ENCODE results near the gene CNTFR. TPM values are rescaled to one million over a fixed set of nuclear protein-coding genes. Genes with fewer than 3 reads are reported as not detected.
A peak's percentile ranks its signal among the peaks of the same experiment; 100 is the strongest.
"Not testable (repeated sequence)": the region's sequence is repeated elsewhere in the genome, so short reads cannot be mapped to it uniquely, and the experiment has no call there.

CNTFR gene
- total RNA-seq, 2 donors from 2014 or later = 0.34 TPM; not detected in 1

DNA sequence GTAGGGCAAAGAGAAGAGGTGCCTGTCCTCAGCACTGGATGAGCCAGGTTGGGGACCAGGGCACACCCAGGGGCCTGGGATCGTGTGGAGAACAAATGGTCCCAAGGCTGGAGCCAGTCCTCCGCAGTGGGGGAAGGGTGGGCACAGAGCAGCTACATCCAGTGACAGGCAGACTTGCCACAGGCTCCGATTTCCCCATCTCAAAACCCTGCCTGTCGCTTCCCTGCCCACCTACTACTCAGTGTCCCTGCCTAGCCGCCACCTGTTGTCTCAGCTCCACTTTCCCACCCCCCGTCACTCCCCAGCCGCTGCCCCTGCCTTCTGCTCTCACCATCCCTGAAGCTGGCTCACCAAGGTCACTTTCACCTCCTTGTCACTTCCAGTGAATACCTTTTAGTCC is 52.8 kb downstream of the CNTFR start:
- Mint-ChIP-seq H3K36me3 (peaks cover 0 to 1% of the 10 kb centered on the region in 2 donors), H3K27ac (no peak overlapping the region), H3K9me3 (no peaks in the 10 kb centered on the region)
- ATAC-seq (no peak), DNase-seq (ENCODE audit: low spot score in 2 of 2) (no peak)

DNA sequence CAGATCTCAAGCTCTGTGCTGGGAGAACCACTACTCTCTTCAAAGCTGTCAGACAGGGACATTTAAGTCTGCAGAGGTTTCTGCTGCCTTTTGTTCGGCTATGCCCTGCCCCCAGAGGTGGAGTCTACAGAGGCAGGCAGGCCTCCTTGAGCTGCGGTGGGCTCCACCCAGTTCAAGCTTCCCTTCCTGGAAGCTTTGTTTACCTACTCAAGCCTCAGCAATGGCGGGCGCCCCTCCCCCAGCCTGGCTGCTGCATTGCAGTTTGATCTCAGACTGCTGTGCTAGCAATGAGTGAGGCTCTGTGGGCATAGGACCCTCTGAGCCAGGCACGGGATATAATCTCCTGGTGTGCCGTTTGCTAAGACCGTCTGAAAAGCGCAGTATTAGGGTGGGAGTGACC is 57.5 kb downstream of the CNTFR start:
- H3K27ac Mint-ChIP-seq; DNase-seq (ENCODE audit: low spot score in 2 of 2); H3K9me3 Mint-ChIP-seq; ATAC-seq; H3K36me3 Mint-ChIP-seq: not testable (repeated sequence)

DNA sequence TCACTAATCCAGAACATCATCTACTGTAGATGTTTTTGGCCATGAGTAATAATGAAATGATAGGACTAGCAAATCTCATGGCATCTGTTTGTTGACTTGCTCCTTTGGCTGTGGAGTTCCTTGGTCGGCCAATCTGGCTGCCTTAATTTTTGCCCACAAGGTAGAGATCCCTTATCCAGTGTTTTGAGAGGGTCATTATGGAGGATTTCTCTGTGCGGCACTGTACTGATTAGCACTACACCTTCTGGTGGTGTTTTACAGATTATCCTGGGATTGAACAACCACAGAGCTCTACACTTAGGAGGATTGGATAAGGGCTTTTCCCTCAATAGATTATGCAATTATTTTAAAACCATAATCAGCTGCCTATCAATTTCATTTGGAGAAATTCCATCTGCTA is 63.5 kb downstream of the CNTFR start:
- no peak overlapping the region for H3K27ac Mint-ChIP-seq
- ATAC-seq (no peak), DNase-seq (ENCODE audit: low spot score in 2 of 2) (no peak)
- no peaks in the 10 kb centered on the region for H3K36me3 Mint-ChIP-seq
- H3K9me3 Mint-ChIP-seq = no peaks in the 10 kb centered on the region

DNA sequence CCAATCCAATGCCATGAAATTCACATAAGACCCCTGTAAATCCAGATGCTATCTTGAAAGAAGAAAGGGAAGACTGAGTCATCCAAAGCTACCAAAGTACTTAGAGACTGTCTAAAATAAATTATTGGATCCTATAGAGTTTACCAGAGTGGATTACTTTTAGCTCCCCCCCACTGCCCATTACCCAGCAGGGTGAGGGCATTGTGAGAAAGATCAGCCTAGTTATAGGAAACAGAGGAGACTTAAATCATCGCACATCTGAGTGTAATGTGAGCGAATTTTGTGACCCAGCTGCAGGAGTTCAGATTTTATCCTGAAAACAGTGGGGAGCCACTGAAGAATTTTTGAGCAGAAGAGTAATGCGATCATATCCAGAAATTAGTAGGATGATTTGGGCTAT is 65.2 kb downstream of the CNTFR start:
- Mint-ChIP-seq H3K27ac (no peak overlapping the region), H3K36me3 (no peaks in the 10 kb centered on the region), H3K9me3 (no peaks in the 10 kb centered on the region)
- DNase-seq (ENCODE audit: low spot score in 2 of 2) (no peak), ATAC-seq (no peak)

DNA sequence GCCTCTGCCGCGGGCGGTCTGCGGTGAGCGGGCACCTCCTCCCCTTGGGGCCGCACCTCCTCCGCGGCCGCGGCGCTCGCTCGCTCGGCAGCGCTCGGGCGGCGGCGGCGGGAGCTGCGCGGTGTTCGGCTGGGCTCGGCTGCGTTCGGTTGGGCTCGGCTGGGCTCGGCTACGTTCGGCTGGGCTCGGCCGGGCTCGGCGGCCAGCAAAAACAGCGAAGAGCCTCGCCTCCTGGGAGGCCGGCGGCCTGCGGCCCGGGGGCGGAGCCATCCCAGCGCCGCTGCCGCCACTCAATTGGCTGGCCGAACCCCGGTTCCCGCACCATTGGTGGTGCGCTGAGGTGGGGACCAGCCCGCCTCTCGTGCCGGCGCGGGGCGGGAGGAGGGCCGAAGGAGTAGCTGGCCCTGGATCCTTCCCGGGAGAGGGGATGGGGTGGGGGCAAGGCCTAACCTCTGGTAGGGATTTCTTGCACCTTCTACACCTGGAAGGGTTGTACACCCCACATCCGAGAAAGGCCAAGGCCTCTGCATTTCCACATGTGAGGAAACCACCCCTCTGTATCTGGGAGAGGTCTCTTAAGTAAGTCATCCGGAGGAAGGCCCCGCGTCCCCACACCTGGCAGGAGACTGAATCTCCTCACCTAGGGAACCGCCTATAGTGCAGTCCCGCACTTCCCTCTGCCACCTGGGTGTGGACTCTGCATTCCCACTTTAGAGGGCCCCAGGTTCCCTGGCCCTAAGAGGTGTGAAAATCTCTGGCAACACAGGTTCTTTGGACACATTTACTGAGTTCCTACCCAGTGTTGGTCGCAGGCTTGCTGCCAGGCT is 66.3 kb downstream of the CNTFR start, which contains the start of gene ENHO:
Gene ENHO (minus strand): TSS at position 20 of the 827 bp plus-strand sequence. CDS start 1,295 bp downstream, outside the sequence.
- H3K27ac Mint-ChIP-seq = no peak within 1 kb of the TSS
- DNase-seq (ENCODE audit: low spot score in 2 of 2) (peak; percentile 91 to 96), ATAC-seq (peak; percentile 90 to 94)
- H3K9me3 Mint-ChIP-seq = no peaks in the 10 kb centered on the region
- H3K36me3 Mint-ChIP-seq = no peaks in the 10 kb centered on the region

DNA sequence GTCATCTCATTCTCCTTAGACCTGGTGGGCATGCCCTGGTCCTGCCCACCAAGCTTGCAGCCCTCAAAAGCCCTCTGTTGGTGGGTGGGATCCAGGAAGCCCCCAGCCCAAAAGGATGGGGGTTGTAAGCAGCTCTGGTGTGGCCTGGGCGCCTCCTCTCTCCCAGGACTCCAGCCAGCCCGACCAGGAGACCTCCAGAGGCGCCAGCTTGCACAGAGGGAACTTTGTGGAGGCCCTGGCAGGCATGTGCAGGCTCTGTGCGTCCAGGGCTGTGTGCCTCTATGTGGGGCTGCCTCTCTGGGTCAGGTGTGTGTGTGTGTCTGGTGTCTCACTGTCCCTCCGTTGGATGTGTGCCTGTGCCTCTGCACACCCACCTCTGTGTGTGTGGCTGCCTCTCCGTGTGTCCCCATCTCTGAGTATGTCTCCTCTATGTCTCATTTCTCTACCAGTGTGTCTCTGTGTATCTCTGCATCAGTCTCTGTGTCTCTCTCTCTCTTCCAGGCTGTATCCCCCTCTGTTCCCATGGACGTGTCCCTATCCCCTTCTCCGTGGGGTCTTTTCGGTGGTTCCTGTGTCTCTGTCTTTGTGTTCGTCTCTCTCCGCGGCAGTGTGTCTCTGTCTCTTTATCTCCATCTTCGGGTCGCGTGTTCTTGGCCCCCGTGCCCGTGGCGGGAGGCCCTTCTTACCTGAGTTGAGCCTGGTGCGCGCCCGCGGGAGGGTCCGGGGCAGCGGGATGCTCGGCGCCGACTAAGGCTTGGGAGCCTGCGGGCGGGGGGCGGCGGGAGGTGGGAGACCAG is 67.2 kb downstream of the CNTFR start:
- no peaks in the 10 kb centered on the region for H3K9me3 Mint-ChIP-seq
- H3K27ac Mint-ChIP-seq = no peak overlapping the region
- no peaks in the 10 kb centered on the region for H3K36me3 Mint-ChIP-seq
- ATAC-seq = no peak
- DNase-seq (ENCODE audit: low spot score in 2 of 2) = no peak

DNA sequence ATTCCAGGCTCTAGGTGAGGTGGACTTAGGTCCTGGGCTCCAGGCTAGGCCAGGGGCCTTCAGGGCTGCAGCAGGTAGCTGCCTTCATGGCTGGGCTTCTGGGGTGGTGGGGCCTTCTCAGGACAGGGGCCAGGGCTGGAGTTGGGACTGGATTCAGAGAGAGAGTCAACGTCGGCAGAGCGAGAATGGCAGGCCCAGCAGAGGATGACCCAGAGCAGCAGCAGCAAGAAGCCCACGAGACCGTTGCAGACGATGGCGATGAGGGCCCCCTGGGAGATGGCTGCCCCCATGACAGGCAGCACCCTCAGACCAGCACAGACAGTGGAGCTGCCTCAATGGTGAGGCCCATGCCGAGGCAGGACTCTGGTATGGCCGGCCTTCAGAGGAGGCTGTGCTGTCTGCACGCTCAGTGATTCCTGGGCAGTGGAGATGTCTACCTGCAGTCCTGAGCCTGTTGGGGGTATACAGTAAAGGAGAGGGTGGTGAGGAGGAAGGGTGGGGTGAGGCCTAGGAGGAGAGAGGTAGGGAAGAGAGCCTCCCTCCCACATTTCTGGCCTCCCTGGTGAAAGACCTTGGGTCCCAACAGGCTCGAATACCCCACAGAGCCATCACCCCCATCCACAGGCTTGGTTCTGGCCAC is 68.0 kb downstream of the CNTFR start:
- Mint-ChIP-seq H3K27ac (no peak overlapping the region), H3K9me3 (no peaks in the 10 kb centered on the region), H3K36me3 (no peaks in the 10 kb centered on the region)
- no peak for DNase-seq (ENCODE audit: low spot score in 2 of 2)
- no peak for ATAC-seq

DNA sequence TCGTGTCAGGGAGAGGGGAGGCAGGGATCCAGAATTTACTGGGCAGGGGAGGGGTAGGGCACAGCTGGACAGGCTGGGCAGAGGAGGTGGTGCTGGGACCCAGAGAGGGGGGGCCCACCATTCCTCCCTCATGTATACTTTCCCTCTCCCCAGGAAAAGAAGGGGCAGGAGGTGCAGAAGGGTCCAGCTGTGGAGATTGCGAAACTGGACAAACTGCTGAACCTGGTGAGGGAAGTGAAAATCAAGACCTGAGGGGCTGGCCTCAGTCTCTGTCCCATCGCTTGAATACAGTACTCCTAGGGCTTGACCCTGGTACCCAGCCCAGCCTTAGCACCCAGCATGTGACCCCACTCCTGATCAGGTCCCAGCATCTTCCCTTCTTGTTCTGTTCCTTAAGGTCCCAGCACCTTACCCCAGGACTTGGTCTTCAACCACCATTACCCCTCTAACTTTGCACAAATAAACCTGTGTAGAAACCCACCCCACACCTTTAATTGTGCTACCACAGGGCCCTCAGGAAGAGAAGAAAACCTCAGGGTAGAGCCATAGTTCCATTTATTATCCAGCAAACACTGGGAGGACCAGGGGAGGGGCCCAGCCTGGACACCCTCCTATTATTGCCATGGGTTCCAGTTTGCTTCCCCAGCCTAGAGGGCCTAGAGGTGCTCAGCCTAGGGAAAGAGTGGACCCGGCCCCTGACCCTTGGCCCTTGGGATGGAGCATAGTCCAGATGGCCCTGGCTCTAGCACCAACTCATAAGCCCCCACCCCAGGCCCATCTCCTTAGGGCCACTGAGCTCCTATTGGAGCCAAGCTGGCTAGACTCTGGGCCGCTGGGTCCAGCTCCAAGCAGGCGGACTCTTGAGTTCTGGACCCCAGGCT is 68.8 kb downstream of the CNTFR start:
- no peak overlapping the region for H3K27ac Mint-ChIP-seq
- no peaks in the 10 kb centered on the region for H3K36me3 Mint-ChIP-seq
- DNase-seq (ENCODE audit: low spot score in 2 of 2) (no peak), ATAC-seq (no peak)
- no peaks in the 10 kb centered on the region for H3K9me3 Mint-ChIP-seq

DNA sequence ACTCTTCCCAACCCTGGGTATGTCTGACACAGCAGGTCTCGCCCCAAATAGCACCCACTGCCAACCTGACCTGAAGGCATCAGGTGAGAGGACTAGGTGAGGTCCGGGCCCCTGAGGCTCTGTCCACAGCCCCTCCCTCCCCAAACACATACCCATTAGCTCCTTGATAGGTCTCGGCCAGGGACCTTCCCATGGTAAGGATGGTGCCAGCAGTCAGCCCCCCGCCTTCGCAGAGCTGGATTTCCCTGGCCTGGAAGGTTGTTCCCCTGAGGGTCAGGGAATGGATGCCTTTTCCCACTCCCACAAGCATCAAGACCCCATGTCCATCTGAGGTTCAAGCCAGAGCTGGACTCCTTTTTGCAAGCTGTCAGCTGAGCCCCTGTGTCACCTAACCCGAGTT is 69.4 kb downstream of the CNTFR start:
- no peaks in the 10 kb centered on the region for H3K36me3 Mint-ChIP-seq
- ATAC-seq (no peak), DNase-seq (ENCODE audit: low spot score in 2 of 2) (no peak)
- H3K9me3 Mint-ChIP-seq = no peaks in the 10 kb centered on the region
- H3K27ac Mint-ChIP-seq = no peak overlapping the region

DNA sequence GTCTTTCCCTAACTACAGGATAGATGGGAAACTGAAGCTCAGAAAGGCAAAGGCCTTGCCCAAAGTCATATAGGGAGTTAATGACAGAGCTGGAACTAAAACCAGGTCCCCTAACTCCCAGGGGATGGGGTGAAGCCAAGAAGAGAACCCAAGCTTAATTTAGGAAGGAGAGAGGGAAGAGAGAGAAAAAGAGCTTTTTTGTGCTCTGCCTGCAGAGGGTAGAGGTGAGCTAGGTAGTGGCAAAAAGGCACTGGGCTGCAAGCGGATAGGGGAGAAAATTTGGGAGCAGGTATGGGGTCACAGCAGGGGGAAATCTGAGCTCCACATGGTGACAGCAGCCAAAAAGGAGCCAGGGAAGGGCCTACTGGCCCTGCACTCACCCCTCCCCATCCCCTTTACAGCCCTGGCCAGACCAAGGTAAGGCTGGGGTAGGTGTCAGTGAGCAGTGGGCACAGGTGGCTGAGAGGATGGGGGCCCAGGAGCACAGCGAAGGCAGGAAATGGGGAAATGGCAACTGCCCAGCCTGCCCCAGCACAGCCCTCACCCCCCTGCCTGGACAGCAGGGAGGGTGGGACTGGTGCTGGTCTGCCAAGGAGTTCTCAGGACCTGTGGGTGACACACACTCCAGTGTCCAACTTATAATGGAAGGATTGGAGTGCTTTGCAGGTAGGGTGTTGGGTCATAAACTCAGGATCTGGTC is 70.1 kb downstream of the CNTFR start:
- ATAC-seq = no peak
- H3K27ac Mint-ChIP-seq = no peak overlapping the region
- no peaks in the 10 kb centered on the region for H3K36me3 Mint-ChIP-seq
- H3K9me3 Mint-ChIP-seq = no peaks in the 10 kb centered on the region
- no peak for DNase-seq (ENCODE audit: low spot score in 2 of 2)

DNA sequence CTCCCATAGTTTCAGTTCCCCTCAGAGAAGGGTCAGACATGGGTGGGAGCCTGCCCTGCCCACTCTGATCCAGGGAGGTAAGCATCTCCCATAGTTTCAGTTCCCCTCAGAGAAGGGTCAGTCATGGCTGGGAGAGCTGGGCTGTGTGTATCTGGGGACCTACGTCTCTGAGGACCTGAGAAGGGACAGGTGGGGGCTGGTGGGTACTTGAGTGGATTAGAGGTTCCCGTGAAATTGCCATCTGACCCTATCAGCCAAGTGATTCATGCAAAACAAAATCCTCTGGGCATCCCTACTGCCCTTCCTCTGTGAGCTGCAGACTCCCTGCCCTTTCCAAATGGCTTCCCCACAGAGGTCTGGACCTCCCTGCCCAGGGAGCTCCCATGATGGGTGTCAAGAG is 70.6 kb downstream of the CNTFR start:
- DNase-seq (ENCODE audit: low spot score in 2 of 2) (no peak), ATAC-seq (no peak)
- Mint-ChIP-seq H3K27ac (no peak overlapping the region), H3K9me3 (no peaks in the 10 kb centered on the region), H3K36me3 (no peaks in the 10 kb centered on the region)

DNA sequence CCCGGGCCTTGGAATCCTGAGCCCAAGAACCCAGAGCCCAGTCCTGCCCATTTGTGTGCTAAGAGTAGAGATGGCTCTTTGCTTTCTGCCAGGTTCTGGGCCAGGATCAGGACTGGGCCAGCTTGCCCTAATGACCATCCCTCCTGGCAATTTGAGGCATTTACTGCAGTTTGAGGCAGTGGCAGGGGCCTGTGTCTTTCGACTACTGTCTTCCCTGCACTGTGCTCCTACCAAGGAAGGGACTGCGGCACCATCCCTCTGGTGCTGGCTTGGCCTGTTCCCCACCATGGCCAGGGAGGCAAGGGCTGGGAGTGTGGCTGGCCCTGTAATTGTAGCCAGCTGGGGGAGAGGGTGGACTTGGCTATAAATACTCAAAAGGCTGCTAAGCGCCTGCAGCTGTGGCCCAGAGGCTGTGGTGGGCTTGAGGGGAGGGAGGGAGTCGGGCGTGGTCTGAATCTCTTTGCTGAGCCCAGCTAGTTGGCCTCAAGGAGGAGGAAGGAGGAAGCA is 71.4 kb downstream of the CNTFR start:
- Mint-ChIP-seq H3K36me3 (no peaks in the 10 kb centered on the region), H3K9me3 (no peaks in the 10 kb centered on the region), H3K27ac (no peak overlapping the region)
- no peak for ATAC-seq
- no peak for DNase-seq (ENCODE audit: low spot score in 2 of 2)

DNA sequence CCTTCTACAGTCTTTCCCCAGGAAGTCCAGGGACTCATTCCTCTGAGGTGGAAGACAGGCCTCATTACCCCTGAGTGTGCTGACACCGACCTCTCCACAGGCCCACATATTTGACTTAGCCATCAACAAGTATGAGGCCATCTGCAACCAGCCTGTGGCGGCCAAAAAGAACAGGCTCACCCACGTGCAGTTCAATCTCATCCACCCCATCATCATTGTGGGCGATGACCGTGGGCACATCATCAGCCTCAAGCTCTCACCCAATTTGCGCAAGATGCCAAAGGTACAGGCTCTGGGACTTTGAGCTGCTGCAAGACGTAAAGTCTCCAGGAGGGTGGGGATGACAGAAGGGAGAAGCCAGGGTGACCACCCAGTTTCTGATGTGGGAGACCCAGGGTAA is 72.3 kb downstream of the CNTFR start:
- H3K9me3 Mint-ChIP-seq = no peaks in the 10 kb centered on the region
- ATAC-seq (no peak), DNase-seq (ENCODE audit: low spot score in 2 of 2) (no peak)
- no peaks in the 10 kb centered on the region for H3K36me3 Mint-ChIP-seq
- H3K27ac Mint-ChIP-seq = no peak overlapping the region

DNA sequence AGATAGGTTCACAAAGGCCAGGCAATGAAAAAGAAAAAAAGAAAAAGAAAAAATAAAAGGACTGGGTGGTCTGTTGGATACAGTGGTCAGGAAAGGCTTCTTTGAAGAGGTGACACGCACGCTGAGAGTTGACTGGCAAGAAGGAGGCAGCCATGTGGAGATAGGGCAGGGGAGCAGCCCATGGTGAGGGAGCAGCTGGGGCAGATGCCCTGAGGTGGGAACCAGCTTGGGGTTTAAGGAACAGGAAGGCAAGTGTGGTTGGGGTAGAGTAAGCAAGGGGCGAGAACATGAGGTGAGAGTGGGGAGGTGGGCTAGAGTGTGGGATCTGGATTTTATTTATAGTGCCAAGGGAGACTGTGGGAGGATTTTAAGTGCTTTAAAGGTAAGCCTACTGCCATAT is 73.6 kb downstream of the CNTFR start:
- Mint-ChIP-seq H3K9me3 (no peaks in the 10 kb centered on the region), H3K27ac (no peak overlapping the region), H3K36me3 (no peaks in the 10 kb centered on the region)
- ATAC-seq = no peak
- peak in 1 of 2 donors; percentile 20 for DNase-seq (ENCODE audit: low spot score in 2 of 2)

DNA sequence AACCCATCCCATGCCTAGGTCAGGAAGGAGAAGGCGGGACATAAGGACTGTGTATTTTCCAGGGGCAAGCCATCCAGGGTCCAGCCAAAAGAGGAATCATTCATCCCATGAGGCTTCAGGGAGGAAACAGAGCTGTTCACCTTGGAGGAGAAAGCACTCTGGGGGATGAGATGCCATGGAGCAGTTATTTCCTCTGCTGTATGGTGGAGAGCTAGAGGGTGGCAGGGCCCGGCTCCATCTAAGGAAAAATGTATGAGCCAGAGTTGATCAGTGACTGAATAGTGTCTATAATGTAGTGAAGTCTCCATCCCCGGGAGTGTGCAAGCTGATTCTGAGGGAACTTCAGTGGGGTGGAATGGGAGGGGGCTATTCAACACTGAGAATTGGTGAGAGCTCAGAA is 74.7 kb downstream of the CNTFR start:
- H3K36me3 Mint-ChIP-seq = no peaks in the 10 kb centered on the region
- DNase-seq (ENCODE audit: low spot score in 2 of 2) = no peak
- no peak overlapping the region for H3K27ac Mint-ChIP-seq
- H3K9me3 Mint-ChIP-seq = no peaks in the 10 kb centered on the region
- ATAC-seq = no peak

DNA sequence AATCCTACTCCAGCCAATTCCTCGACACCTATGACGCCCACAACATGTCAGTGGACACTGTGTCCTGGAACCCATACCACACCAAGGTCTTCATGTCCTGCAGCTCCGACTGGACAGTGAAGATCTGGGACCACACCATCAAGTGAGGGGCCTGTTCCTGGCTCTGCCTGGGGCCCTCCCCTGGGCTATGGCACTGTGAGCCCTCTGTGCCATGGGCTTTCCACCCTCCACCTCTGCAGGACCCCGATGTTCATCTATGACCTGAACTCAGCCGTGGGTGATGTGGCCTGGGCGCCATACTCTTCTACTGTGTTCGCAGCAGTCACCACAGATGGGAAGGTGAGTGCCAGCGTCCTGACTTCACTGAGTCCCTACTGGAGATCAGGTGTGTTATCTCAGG is 75.1 kb downstream of the CNTFR start:
- DNase-seq (ENCODE audit: low spot score in 2 of 2) (peak in 1 of 2 donors; percentile 50), ATAC-seq (no peak)
- Mint-ChIP-seq H3K9me3 (no peaks in the 10 kb centered on the region), H3K27ac (no peak overlapping the region), H3K36me3 (no peaks in the 10 kb centered on the region)

All from activated naive CD4-positive, alpha-beta T cell treated with anti-CD3 and anti-CD28 coated beads, Interleukin-2, amount 50 U/mL, for 72 hours (primary cell).